Measurements from ENCODE around the gene MAZ. TPM values are rescaled to one million over a fixed set of nuclear protein-coding genes. Genes with fewer than 3 reads are reported as not detected.

Gene MAZ
- total and polyA plus RNA-seq, 2 donors from 2014 or later: 85.5 to 137 TPM

DNA sequence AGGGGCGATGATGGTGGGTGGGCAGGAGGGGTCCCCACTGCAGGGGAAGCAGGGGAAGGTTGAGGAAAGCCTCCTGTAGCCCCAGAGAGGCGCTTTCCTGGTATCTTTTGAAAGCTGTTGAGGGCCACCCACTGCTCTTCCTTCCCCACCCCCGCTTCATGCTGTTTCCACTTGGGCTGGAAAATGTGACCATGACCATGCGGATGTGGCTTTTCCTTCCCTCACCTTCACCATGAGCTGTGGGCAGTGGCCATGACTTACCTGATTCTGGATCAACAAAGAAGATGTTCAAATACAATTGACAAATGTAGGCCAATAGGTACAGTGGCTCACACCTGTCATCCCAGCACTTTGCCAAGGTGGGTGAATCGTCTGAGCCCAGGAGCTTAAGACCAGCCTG lies 27.8 kb downstream of the MAZ start:
- TF ChIP-seq, protein P1, sequence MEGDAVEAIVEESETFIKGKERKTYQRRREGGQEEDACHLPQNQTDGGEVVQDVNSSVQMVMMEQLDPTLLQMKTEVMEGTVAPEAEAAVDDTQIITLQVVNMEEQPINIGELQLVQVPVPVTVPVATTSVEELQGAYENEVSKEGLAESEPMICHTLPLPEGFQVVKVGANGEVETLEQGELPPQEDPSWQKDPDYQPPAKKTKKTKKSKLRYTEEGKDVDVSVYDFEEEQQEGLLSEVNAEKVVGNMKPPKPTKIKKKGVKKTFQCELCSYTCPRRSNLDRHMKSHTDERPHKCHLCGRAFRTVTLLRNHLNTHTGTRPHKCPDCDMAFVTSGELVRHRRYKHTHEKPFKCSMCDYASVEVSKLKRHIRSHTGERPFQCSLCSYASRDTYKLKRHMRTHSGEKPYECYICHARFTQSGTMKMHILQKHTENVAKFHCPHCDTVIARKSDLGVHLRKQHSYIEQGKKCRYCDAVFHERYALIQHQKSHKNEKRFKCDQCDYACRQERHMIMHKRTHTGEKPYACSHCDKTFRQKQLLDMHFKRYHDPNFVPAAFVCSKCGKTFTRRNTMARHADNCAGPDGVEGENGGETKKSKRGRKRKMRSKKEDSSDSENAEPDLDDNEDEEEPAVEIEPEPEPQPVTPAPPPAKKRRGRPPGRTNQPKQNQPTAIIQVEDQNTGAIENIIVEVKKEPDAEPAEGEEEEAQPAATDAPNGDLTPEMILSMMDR (IDR thresholded peaks at IDR 0.05; ENCODE audit: borderline replicate concordance, extremely low read depth, insufficient read depth): no peak
- FAIRE-seq: no peak

DNA sequence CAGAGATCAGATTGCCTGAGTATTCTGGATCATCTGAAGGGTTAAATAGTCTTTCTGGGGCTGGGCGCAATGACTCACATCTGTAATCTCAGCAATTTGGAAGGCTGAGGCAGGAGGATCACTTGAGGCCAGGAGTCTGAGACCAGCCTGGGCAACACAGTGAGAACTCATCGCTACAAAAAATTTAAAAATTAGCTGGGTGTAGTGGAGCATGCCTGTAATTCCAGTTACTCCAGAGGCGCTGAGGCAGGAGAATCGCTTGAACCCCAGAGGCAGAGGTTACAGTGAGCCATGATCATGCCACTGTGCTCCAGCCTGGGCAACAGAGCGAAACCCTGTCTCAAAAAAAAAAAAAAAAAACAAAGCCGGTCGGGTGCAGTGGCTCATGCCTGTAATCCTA lies 29.6 kb downstream of the MAZ start:
- Histone ChIP-seq H3K9ac (ENCODE audit: low read length in 3 of 3) (no peak overlapping the region), H3K36me3 (ENCODE audit: control insufficient read depth in 2 of 3, insufficient read depth in 3 of 3, low read length in 3 of 3) (peaks cover 0 to 54% (median 32%) of the 10 kb centered on the region in 3 donors), H3K9me3 (ENCODE audit: control insufficient read depth in 2 of 3, insufficient read depth in 1 of 3, low read length in 3 of 3) (no peaks in the 10 kb centered on the region), H3K4me3 (ENCODE audit: low read length in 3 of 3) (no peak overlapping the region), H3K4me1 (ENCODE audit: control insufficient read depth in 2 of 3, insufficient read depth in 2 of 3, low read depth in 1 of 3, low read length in 3 of 3) (no peaks in the 10 kb centered on the region), H3K27ac (ENCODE audit: low read depth in 2 of 2, low read length in 2 of 2) (no peak overlapping the region), H3K27me3 (ENCODE audit: control insufficient read depth, insufficient read depth, low read length) (no peaks in the 10 kb centered on the region)
- TF ChIP-seq, protein P1 (IDR thresholded peaks at IDR 0.05; ENCODE audit: borderline replicate concordance, extremely low read depth, insufficient read depth): no peak
- intact Hi-C loops (cut with DNase I): no loop called here
- FAIRE-seq (no peak), DNase-seq (no peak)

More for the DNA sequence above, 27.8 kb downstream of the MAZ start:
- H3K27me3 ChIP-seq (ENCODE audit: control insufficient read depth, insufficient read depth, low read length): no peaks in the 10 kb centered on the region
- H3K36me3 ChIP-seq (ENCODE audit: control insufficient read depth in 2 of 3, insufficient read depth in 3 of 3, low read length in 3 of 3): peaks cover 0 to 42% (median 32%) of the 10 kb centered on the region in 3 donors
- H3K9ac ChIP-seq (ENCODE audit: low read length in 3 of 3): no peak overlapping the region
- no peak overlapping the region for H3K27ac ChIP-seq (ENCODE audit: low read depth in 2 of 2, low read length in 2 of 2)
- no peak for DNase-seq
- intact Hi-C loops (cut with DNase I): no loop called here
- no peaks in the 10 kb centered on the region for H3K9me3 ChIP-seq (ENCODE audit: control insufficient read depth in 2 of 3, insufficient read depth in 1 of 3, low read length in 3 of 3)
- peaks cover 0 to 2% (median 0%) of the 10 kb centered on the region in 3 donors for H3K4me1 ChIP-seq (ENCODE audit: control insufficient read depth in 2 of 3, insufficient read depth in 2 of 3, low read depth in 1 of 3, low read length in 3 of 3)
- H3K4me3 ChIP-seq (ENCODE audit: low read length in 3 of 3): no peak overlapping the region

DNA sequence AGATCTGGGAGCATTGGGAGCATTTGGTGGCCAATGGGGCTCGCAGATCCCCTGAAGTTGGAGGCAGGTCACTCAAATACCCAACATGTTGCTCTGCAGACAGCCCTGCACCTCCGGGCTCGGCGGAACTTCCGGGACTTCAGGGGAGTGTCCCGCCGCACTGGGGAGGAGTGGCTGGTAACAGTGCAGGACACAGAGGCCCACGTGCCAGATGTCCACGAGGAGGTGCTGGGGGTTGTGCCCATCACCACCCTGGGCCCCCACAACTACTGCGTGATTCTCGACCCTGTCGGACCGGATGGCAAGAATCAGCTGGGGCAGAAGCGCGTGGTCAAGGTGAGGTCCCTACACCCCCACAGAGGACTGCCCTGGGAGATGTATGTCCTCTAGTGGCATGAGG lies 30.3 kb downstream of the MAZ start:
- Histone ChIP-seq H3K27me3 (ENCODE audit: control insufficient read depth, insufficient read depth, low read length) (no peaks in the 10 kb centered on the region), H3K9ac (ENCODE audit: low read length in 3 of 3) (no peak overlapping the region), H3K36me3 (ENCODE audit: control insufficient read depth in 2 of 3, insufficient read depth in 3 of 3, low read length in 3 of 3) (peaks cover 0 to 59% (median 33%) of the 10 kb centered on the region in 3 donors), H3K27ac (ENCODE audit: low read depth in 2 of 2, low read length in 2 of 2) (no peak overlapping the region), H3K4me3 (ENCODE audit: low read length in 3 of 3) (no peak overlapping the region), H3K4me1 (ENCODE audit: control insufficient read depth in 2 of 3, insufficient read depth in 2 of 3, low read depth in 1 of 3, low read length in 3 of 3) (no peaks in the 10 kb centered on the region), H3K9me3 (ENCODE audit: control insufficient read depth in 2 of 3, insufficient read depth in 1 of 3, low read length in 3 of 3) (no peaks in the 10 kb centered on the region)
- DNase-seq (no peak), FAIRE-seq (no peak)
- TF ChIP-seq, protein P1 (IDR thresholded peaks at IDR 0.05; ENCODE audit: borderline replicate concordance, extremely low read depth, insufficient read depth): no peak
- intact Hi-C loops (cut with DNase I): no loop called here

GRCh38 chr16:29837841-29838240 lies 31.5 kb downstream of the MAZ start:
- DNase-seq (no peak), FAIRE-seq (no peak)
- intact Hi-C loops (cut with DNase I): no loop called here
- H3K4me3 ChIP-seq (ENCODE audit: low read length in 3 of 3): no peak overlapping the region
- H3K4me1 ChIP-seq (ENCODE audit: control insufficient read depth in 2 of 3, insufficient read depth in 2 of 3, low read depth in 1 of 3, low read length in 3 of 3): no peaks in the 10 kb centered on the region
- H3K36me3 ChIP-seq (ENCODE audit: control insufficient read depth in 2 of 3, insufficient read depth in 3 of 3, low read length in 3 of 3): peaks cover 0 to 65% (median 36%) of the 10 kb centered on the region in 3 donors
- no peaks in the 10 kb centered on the region for H3K9me3 ChIP-seq (ENCODE audit: control insufficient read depth in 2 of 3, insufficient read depth in 1 of 3, low read length in 3 of 3)
- H3K9ac ChIP-seq (ENCODE audit: low read length in 3 of 3): no peak overlapping the region
- no peak overlapping the region for H3K27ac ChIP-seq (ENCODE audit: low read depth in 2 of 2, low read length in 2 of 2)
- TF ChIP-seq, protein P1 (IDR thresholded peaks at IDR 0.05; ENCODE audit: borderline replicate concordance, extremely low read depth, insufficient read depth): no peak
- H3K27me3 ChIP-seq (ENCODE audit: control insufficient read depth, insufficient read depth, low read length): no peaks in the 10 kb centered on the region

Measured in kidney (tissue), 14 donors.